SK-N-SH treated with all-trans-retinoic acid at 6 μM for 48 hours (cell line): Measurements from ENCODE around the gene CASQ2.

Experiments
- ATAC-seq: fragments of 200-7000 bp; cut with Tn5 transposase; 3 replicates; pipeline ENCODE4 v1.9.1; 2020; ENCODE audit warnings: mild to moderate bottlenecking, moderate library complexity
- ARNTL ChIP-seq: fragments of 450-650 bp; formaldehyde crosslinking; IDR thresholded peaks from 2 replicates; pipeline ENCODE4 v1.5.0; 2020; ENCODE audit warnings: low read depth, mild to moderate bottlenecking, moderate library complexity, borderline replicate concordance
- BACH2 ChIP-seq: fragments of 250-450 bp; sonication (Bioruptor Pico); IDR thresholded peaks from 2 replicates; pipeline ENCODE4 v1.9.0; 2021; ENCODE audit warnings: mild to moderate bottlenecking, borderline replicate concordance
- CREB5 ChIP-seq: fragments of 250-450 bp; sonication (Bioruptor Pico); IDR thresholded peaks from 2 replicates; pipeline ENCODE4 v1.5.1; 2020; ENCODE audit warnings: low read depth, mild to moderate bottlenecking, moderate library complexity
- CSDC2 ChIP-seq: fragments of 250-450 bp; sonication (Bioruptor Pico); IDR thresholded peaks from 2 replicates; pipeline ENCODE4 v1.5.0; 2020; ENCODE audit warnings: mild to moderate bottlenecking, moderate library complexity
- CSRNP3 ChIP-seq: fragments of 250-450 bp; sonication (Bioruptor Pico); IDR thresholded peaks from 2 replicates; pipeline ENCODE4 v1.5.1; 2021; ENCODE audit warnings: mild to moderate bottlenecking, moderate library complexity
- ESRRG ChIP-seq: fragments of 250-450 bp; sonication (Bioruptor Pico); IDR thresholded peaks from 2 replicates; pipeline ENCODE4 v1.6.1; 2021; ENCODE audit warnings: mild to moderate bottlenecking
- ISL1 ChIP-seq: fragments of 250-450 bp; sonication (Bioruptor Pico); IDR thresholded peaks from 2 replicates; pipeline ENCODE4 v2.1.2; 2022; ENCODE audit warnings: mild to moderate bottlenecking, moderate library complexity
- OSR1 ChIP-seq: fragments of 250-450 bp; sonication (Bioruptor Pico); IDR thresholded peaks from 2 replicates; pipeline ENCODE4 v1.8.0; 2022; ENCODE audit warnings: moderate library complexity, mild to moderate bottlenecking, inconsistent platforms
- PATZ1 ChIP-seq: fragments of 250-450 bp; sonication (Bioruptor Pico); IDR thresholded peaks from 2 replicates; pipeline ENCODE4 v1.8.0; 2020; ENCODE audit warnings: mild to moderate bottlenecking, moderate library complexity, borderline replicate concordance
- PPARA ChIP-seq: fragments of 250-450 bp; sonication (Bioruptor Pico); IDR thresholded peaks from 2 replicates; pipeline ENCODE4 v1.5.0; 2020; ENCODE audit warnings: mild to moderate bottlenecking, borderline replicate concordance
- RARB ChIP-seq: fragments of 250-450 bp; sonication (Bioruptor Pico); IDR thresholded peaks from 2 replicates; pipeline ENCODE4 v1.8.0; 2021; ENCODE audit warnings: mild to moderate bottlenecking, moderate library complexity
- TCF4 ChIP-seq: fragments of 250-450 bp; sonication (Bioruptor Pico); IDR thresholded peaks from 2 replicates; pipeline ENCODE4 v1.8.0; 2021; ENCODE audit warnings: mild to moderate bottlenecking, moderate library complexity, borderline replicate concordance
- TOX ChIP-seq: fragments of 250-450 bp; sonication (Bioruptor Pico); IDR thresholded peaks from 2 replicates; pipeline ENCODE4 v1.8.0; 2021; ENCODE audit warnings: mild to moderate bottlenecking, moderate library complexity, borderline replicate concordance
- TSHZ2 ChIP-seq: fragments of 250-450 bp; sonication (Bioruptor Pico); IDR thresholded peaks from 2 replicates; pipeline ENCODE4 v1.5.0; 2020; ENCODE audit warnings: mild to moderate bottlenecking, moderate library complexity
- ZC3H10 ChIP-seq: fragments of 250-450 bp; sonication (Bioruptor Pico); IDR thresholded peaks from 2 replicates; pipeline ENCODE4 v1.5.1; 2021; ENCODE audit warnings: mild to moderate bottlenecking, moderate library complexity
- ZFP3 ChIP-seq: fragments of 250-450 bp; sonication (Bioruptor Pico); IDR thresholded peaks from 2 replicates; pipeline ENCODE4 v1.5.0; 2020; ENCODE audit warnings: mild to moderate bottlenecking, moderate library complexity
- ZFP30 ChIP-seq: fragments of 450-650 bp; formaldehyde crosslinking; IDR thresholded peaks from 2 replicates; pipeline ENCODE4 v1.5.0; 2022; ENCODE audit warnings: mild to moderate bottlenecking, moderate library complexity
- ZNF565 ChIP-seq: fragments of 450-650 bp; formaldehyde crosslinking; conservative IDR thresholded peaks from 2 replicates; pipeline ENCODE4 v1.5.0; 2020; ENCODE audit warnings: low read depth, mild to moderate bottlenecking, moderate library complexity
- ZNF70 ChIP-seq: fragments of 450-650 bp; formaldehyde crosslinking; IDR thresholded peaks from 2 replicates; pipeline ENCODE4 v1.5.0; 2020; ENCODE audit warnings: mild to moderate bottlenecking, moderate library complexity
- ZNF8 ChIP-seq: fragments of 450-650 bp; formaldehyde crosslinking; IDR thresholded peaks from 2 replicates; pipeline ENCODE4 v1.5.0; 2020; ENCODE audit warnings: mild to moderate bottlenecking, moderate library complexity

CASQ2 gene

GRCh38 chr1:115692224-115692623 lies 76.3 kb downstream of the CASQ2 start:
- TF ChIP-seq ESRRG (CRISPR knock-in tag), result no peak
- TF ChIP-seq RARB (CRISPR knock-in tag), result no peak
- no peak for TF ChIP-seq ZNF70 (CRISPR knock-in tag)
- TF ChIP-seq TOX (CRISPR knock-in tag), result no peak
- no peak for TF ChIP-seq ZNF565 (CRISPR knock-in tag)
- TF ChIP-seq CSRNP3 (CRISPR knock-in tag), result no peak
- TF ChIP-seq PATZ1, result no peak
- no peak for TF ChIP-seq CREB5 (CRISPR knock-in tag)
- TF ChIP-seq ZC3H10 (CRISPR knock-in tag), result no peak
- TF ChIP-seq ZNF8 (CRISPR knock-in tag), result no peak
- TF ChIP-seq OSR1 (CRISPR knock-in tag), result no peak
- TF ChIP-seq PPARA (CRISPR knock-in tag), result no peak
- TF ChIP-seq, all 23 proteins: peak for 0
- ATAC-seq, result no peak

GRCh38 chr1:115690972-115691371 lies 77.5 kb downstream of the CASQ2 start:
- TF ChIP-seq BACH2 (CRISPR knock-in tag) (no peak), CREB5 (CRISPR knock-in tag) (no peak), ZNF565 (CRISPR knock-in tag) (no peak), RARB (CRISPR knock-in tag) (no peak), ESRRG (CRISPR knock-in tag) (no peak), OSR1 (CRISPR knock-in tag) (no peak)
- ATAC-seq, result no peak

- TF ChIP-seq TCF4 (CRISPR knock-in tag) (no peak), ARNTL (CRISPR knock-in tag) (no peak), RARB (CRISPR knock-in tag) (no peak), CSDC2 (no peak), ESRRG (CRISPR knock-in tag) (no peak), ZNF70 (CRISPR knock-in tag) (no peak), ZNF8 (CRISPR knock-in tag) (no peak), BACH2 (CRISPR knock-in tag) (no peak), PATZ1 (no peak), ISL1 (CRISPR knock-in tag) (no peak), OSR1 (CRISPR knock-in tag) (no peak), CREB5 (CRISPR knock-in tag) (no peak), ZFP3 (CRISPR knock-in tag) (no peak), TSHZ2 (CRISPR knock-in tag) (no peak), ZFP30 (CRISPR knock-in tag) (no peak)
- ATAC-seq, result no peak
These were observed 80.8 kb downstream of the CASQ2 start for GRCh38 chr1:115687744-115688143.
